OCI-LY3 (cell line): ENCODE data around the gene KCNA2.

Source experiments
- H2AFZ ChIP-seq: fragments of 200-600, 300-600 bp; shearing (Covaris generic); 2 replicates; pipeline ENCODE4 v1.6.0; 2014; ENCODE audit warnings: antibody characterized with exemption, low read depth, low read length
- H3K27ac ChIP-seq: fragments of 200-600, 300-600 bp; sonication (generic); 2 replicates; pipeline ENCODE4 v1.5.1; 2014; ENCODE audit warnings: mild to moderate bottlenecking, low read length, moderate library complexity, mixed read lengths
- H3K27me3 ChIP-seq: fragments of 200-600, 300-600 bp; sonication (generic); 2 replicates; pipeline ENCODE4 v1.6.1; 2014; ENCODE audit warnings: low read depth, low read length, mixed read lengths
- H3K36me3 ChIP-seq: fragments of 200-600, 300-600 bp; sonication (generic); replicated peaks from 2 replicates; pipeline ENCODE3; 2014; ENCODE audit warnings: low read depth, low read length, mixed read lengths
- H3K4me1 ChIP-seq: fragments of 300-600, 200-600 bp; sonication (generic); 2 replicates; pipeline ENCODE4 v1.6.1; 2014; ENCODE audit warnings: low read length, mixed read lengths
- H3K4me2 ChIP-seq: fragments of 200-600, 300-600 bp; sonication (generic); 2 replicates; pipeline ENCODE4 v1.6.1; 2014; ENCODE audit warnings: low read length, mixed read lengths
- H3K4me3 ChIP-seq: fragments of 300-600, 200-600 bp; sonication (generic); 2 replicates; pipeline ENCODE4 v1.5.1; 2014; ENCODE audit warnings: antibody characterized with exemption, mild to moderate bottlenecking, low read length, moderate library complexity
- H3K79me2 ChIP-seq: fragments of 300-600, 200-600 bp; shearing (Covaris generic); 2 replicates; pipeline ENCODE4 v1.6.1; 2014; ENCODE audit warnings: mild to moderate bottlenecking, low read length, mixed read lengths
- H3K9ac ChIP-seq: fragments of 300-600, 200-600 bp; shearing (Covaris generic); 2 replicates; pipeline ENCODE4 v1.6.0; 2014; ENCODE audit warnings: mild to moderate bottlenecking, low read length, moderate library complexity
- H3K9me3 ChIP-seq: fragments of 200-600, 300-600 bp; shearing (Covaris generic); 2 replicates; pipeline ENCODE4 v1.6.1; 2014; ENCODE audit warnings: low read length, mixed read lengths; ENCODE audit not compliant: insufficient read depth
- H4K20me1 ChIP-seq: fragments of 200-600, 300-600 bp; sonication (generic); 2 replicates; pipeline ENCODE4 v1.6.1; 2016; ENCODE audit warnings: low read length, mixed read lengths; ENCODE audit not compliant: insufficient read depth
- CTCF ChIP-seq: fragments of 200-600, 300-600 bp; sonication (generic); IDR thresholded peaks from 2 replicates; pipeline ENCODE4 v1.5.1; 2014; ENCODE audit warnings: antibody characterized with exemption, low read length, low read depth
- EZH2phosphoT487 ChIP-seq: fragments of 200-600 bp; shearing (Covaris generic); IDR thresholded peaks from 2 replicates; pipeline ENCODE4 v1.6.1; 2018; ENCODE audit warnings: antibody characterized with exemption, mixed run types, low read depth

KCNA2 gene

GRCh38 chr1:110581682-110582145 is 24.4 kb downstream of the KCNA2 start:
- H3K27ac ChIP-seq = no peak overlapping the region
- no peak overlapping the region for H3K9ac ChIP-seq
- H3K36me3 ChIP-seq = no peaks in the 10 kb centered on the region
- no peaks in the 10 kb centered on the region for H4K20me1 ChIP-seq
- H3K27me3 ChIP-seq = no peaks in the 10 kb centered on the region
- no peaks in the 10 kb centered on the region for H3K79me2 ChIP-seq
- no peaks in the 10 kb centered on the region for H3K4me1 ChIP-seq
- no peak overlapping the region for H3K4me3 ChIP-seq
- no peaks in the 10 kb centered on the region for H3K9me3 ChIP-seq
- H2AFZ ChIP-seq = no peak overlapping the region
- no peak for TF ChIP-seq EZH2phosphoT487
- no peak for TF ChIP-seq CTCF
- H3K4me2 ChIP-seq = no peak overlapping the region

- no peak for TF ChIP-seq EZH2phosphoT487
- no peak for TF ChIP-seq CTCF
- no peaks in the 10 kb centered on the region for H3K4me1 ChIP-seq
- H3K36me3 ChIP-seq = no peaks in the 10 kb centered on the region
- H3K4me2 ChIP-seq = no peak overlapping the region
- H4K20me1 ChIP-seq = no peaks in the 10 kb centered on the region
- no peak overlapping the region for H2AFZ ChIP-seq
- H3K27me3 ChIP-seq = no peaks in the 10 kb centered on the region
- H3K4me3 ChIP-seq = no peak overlapping the region
- no peaks in the 10 kb centered on the region for H3K79me2 ChIP-seq
- no peak overlapping the region for H3K27ac ChIP-seq
- no peaks in the 10 kb centered on the region for H3K9me3 ChIP-seq
- H3K9ac ChIP-seq = no peak overlapping the region
These were observed 25.9 kb downstream of the KCNA2 start for GRCh38 chr1:110580244-110580643.

GRCh38 chr1:110579460-110579859 is 26.7 kb downstream of the KCNA2 start:
- Histone ChIP-seq H4K20me1 (no peaks in the 10 kb centered on the region), H3K79me2 (no peaks in the 10 kb centered on the region), H3K4me2 (no peak overlapping the region), H3K27me3 (no peaks in the 10 kb centered on the region), H3K36me3 (no peaks in the 10 kb centered on the region), H2AFZ (no peak overlapping the region), H3K4me3 (no peak overlapping the region), H3K9ac (no peak overlapping the region), H3K4me1 (no peaks in the 10 kb centered on the region), H3K27ac (no peak overlapping the region), H3K9me3 (no peaks in the 10 kb centered on the region)
- TF ChIP-seq EZH2phosphoT487 = no peak
- no peak for TF ChIP-seq CTCF

- TF ChIP-seq EZH2phosphoT487 (no peak), CTCF (no peak)
- Histone ChIP-seq H3K9me3 (no peaks in the 10 kb centered on the region), H2AFZ (no peak overlapping the region), H3K27me3 (no peaks in the 10 kb centered on the region), H3K4me2 (no peak overlapping the region), H3K4me1 (no peaks in the 10 kb centered on the region), H3K79me2 (no peaks in the 10 kb centered on the region), H3K36me3 (no peaks in the 10 kb centered on the region), H3K27ac (no peak overlapping the region), H4K20me1 (no peaks in the 10 kb centered on the region), H3K9ac (no peak overlapping the region), H3K4me3 (no peak overlapping the region)
These were observed 29.7 kb downstream of the KCNA2 start for GRCh38 chr1:110576441-110576840.
